LoVo (cell line): ENCODE measurements around the gene OVAAL.

Source experiments
- DNase-seq: peaks from one replicate; pipeline ENCODE4 v3.0.0-alpha.2; 2016; ENCODE audit warnings: low spot score

The OVAAL gene

DNA sequence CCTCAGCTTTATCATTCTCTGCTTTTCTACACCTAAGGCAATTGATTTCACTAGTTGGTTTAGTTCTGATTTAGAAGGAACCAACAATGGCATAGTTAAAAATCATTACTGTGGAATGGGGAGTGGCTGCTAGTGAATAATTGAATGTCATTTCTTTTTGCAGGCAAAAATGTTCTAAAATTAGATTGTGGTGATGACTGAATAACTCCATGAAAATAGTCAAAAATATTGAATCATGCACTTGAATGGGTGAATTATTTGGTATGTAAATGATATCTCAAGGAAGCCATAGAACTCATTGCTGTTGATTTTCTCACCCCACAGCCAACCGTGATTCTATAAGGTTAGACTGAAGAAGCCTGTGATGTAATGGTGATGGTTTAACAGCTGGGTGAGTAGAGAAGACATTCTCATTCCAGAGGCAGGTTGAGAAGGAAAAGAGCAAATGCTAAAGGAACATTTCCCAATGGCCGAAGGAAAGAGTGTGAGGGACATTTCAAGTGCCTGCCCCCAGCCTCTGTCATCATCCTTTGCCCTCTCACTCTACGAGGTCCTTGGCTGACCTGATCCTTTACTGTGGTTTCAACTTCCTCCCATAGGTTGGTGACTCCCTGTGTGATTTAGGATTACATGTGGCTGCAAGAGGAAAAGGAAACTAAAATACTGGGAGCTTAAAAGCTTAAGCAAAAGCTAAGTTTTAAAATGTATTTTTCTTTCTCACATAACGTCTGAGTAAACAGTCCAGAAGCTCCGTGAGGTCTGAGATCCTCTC lies 12.5 kb downstream of the OVAAL start:
- DNase-seq = no peak

GRCh38 chr1:180571832-180572636 lies 13.3 kb downstream of the OVAAL start:
- peak; percentile 5 for DNase-seq

GRCh38 chr1:180572760-180573159 lies 14.0 kb downstream of the OVAAL start:
- no peak for DNase-seq

- DNase-seq = no peak
These were observed 15.4 kb downstream of the OVAAL start for GRCh38 chr1:180574031-180574713.

- DNase-seq = no peak
These were observed 18.6 kb downstream of the OVAAL start for GRCh38 chr1:180577361-180577760.

GRCh38 chr1:180579961-180580611 lies 21.3 kb downstream of the OVAAL start:
- peak; percentile 55 for DNase-seq

DNA sequence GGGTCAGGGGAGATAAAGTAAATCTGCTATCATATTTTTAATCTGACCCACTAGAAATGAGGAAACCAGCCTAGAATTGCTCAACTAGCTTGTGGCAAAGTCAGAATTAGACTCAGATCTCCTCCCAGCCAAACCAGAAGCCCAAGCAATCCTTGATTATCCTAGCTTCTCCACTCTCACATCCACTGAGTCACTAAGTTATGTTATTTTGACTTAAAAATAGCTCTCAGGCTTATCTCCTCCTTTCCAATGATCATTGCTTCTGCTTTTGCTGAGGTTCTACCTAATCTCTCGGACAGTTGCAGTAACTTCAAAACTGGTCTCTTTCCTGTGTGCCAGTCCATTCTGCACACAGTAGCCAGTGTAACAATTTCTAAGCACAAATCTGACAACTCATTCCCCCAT lies 22.9 kb downstream of the OVAAL start:
- DNase-seq = no peak

DNA sequence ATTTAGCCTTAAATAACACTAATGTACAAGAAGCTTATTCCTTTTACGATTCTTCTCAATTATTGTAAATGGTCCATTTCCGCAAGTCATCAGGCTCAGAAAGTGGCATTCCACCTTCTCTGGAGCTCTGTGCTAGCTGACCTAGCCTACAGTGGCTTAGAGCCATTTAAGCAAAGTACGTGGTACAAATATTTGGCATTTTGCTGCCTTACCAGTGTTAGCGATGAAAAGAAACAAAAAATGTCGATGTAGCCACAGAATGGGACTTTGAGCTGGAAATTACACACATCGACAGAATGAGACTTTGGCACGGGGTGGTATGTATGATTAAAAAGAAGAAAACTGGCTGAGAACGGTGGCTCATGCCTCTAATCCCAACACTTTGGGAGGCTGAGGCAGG lies 26.1 kb downstream of the OVAAL start:
- DNase-seq = no peak

GRCh38 chr1:180585994-180586359 lies 27.2 kb downstream of the OVAAL start:
- no peak for DNase-seq

- DNase-seq = peak; percentile 41
These were observed 27.9 kb downstream of the OVAAL start for GRCh38 chr1:180586671-180587155.

- DNase-seq = no peak
These were observed 29.4 kb downstream of the OVAAL start for GRCh38 chr1:180588121-180588520.

GRCh38 chr1:180590889-180591288 lies 32.1 kb downstream of the OVAAL start:
- no peak for DNase-seq

GRCh38 chr1:180593382-180593781 lies 34.6 kb downstream of the OVAAL start:
- DNase-seq = no peak

- DNase-seq = no peak
These were observed 36.0 kb downstream of the OVAAL start for GRCh38 chr1:180594723-180595122.

GRCh38 chr1:180595966-180596365 lies 37.2 kb downstream of the OVAAL start:
- no peak for DNase-seq

DNA sequence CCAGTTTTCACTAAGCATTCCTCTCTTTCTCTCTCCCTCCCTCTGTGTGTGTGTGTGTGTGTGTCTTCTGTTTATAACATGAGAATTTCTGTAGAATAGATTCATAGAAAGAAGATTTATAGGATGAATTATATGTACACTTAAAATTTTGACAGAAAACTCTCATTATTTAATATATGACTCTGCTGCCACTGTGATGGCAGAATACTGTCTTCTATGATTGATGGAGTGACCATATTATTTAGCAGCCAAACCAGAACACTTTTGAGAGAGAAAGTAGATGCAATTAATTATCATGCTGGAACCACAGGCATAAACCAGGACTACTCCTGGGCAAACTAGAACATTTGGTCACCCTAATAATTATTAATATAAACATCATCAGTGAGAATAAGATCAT lies 38.8 kb downstream of the OVAAL start:
- no peak for DNase-seq

- peak; percentile 78 for DNase-seq
These were observed 39.7 kb downstream of the OVAAL start for GRCh38 chr1:180598333-180598974.

GRCh38 chr1:180600343-180600742 lies 41.6 kb downstream of the OVAAL start:
- DNase-seq = no peak

- DNase-seq = no peak
These were observed 42.7 kb downstream of the OVAAL start for GRCh38 chr1:180601512-180601911.

DNA sequence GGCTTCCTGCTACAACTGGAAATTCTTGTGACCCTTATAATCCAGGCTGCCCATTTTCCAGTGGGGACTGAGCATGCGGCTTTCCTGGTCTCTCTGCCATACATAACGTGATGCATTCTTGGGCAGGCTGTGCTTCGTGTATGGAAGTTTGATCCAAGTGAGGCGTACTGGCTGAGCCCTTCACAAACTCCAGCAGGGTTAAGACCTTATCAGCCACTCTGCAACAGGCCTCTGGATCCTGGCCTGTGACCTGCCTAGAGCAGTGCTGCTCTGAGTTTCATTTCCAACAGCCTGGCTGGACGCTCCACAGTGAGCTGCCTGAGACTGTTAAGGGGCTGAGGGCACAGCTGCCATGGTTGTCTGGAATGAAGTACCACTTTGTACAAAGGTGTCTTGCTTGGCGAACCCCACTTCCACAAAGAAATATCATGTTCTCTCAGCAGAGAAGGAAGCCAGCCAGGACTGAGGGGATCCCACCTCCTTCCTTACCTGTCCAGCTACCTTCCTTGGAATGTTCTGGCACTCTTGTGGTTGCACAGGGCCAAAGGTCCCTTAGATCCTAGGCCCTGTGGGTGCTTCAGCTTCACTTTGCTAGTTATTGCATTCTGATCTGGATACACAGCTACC lies 44.6 kb downstream of the OVAAL start:
- no peak for DNase-seq

- DNase-seq = no peak
These were observed 45.1 kb downstream of the OVAAL start for GRCh38 chr1:180603850-180604226.
